SU-DHL-6 (cell line): Measurements from ENCODE around the gene SORCS2.

ENCODE experiments used
- EZH2phosphoT487 ChIP-seq: fragments of 200-600 bp; sonication (generic), shearing (Covaris generic); conservative IDR thresholded peaks from 2 replicates; pipeline ENCODE4 v1.6.1; 2018; ENCODE audit warnings: mild to moderate bottlenecking, antibody characterized with exemption, low read length, moderate library complexity, mixed read lengths
- TF ChIP-seq, protein P1 (sequence below): fragments of 200-600 bp; sonication (generic); IDR thresholded peaks from one replicate; pipeline ENCODE4 v1.5.1; 2017; ENCODE audit warnings: antibody characterized with exemption, mild to moderate bottlenecking, low read length, moderate library complexity; ENCODE audit not compliant: insufficient read depth, poor library complexity, severe bottlenecking

DNA sequence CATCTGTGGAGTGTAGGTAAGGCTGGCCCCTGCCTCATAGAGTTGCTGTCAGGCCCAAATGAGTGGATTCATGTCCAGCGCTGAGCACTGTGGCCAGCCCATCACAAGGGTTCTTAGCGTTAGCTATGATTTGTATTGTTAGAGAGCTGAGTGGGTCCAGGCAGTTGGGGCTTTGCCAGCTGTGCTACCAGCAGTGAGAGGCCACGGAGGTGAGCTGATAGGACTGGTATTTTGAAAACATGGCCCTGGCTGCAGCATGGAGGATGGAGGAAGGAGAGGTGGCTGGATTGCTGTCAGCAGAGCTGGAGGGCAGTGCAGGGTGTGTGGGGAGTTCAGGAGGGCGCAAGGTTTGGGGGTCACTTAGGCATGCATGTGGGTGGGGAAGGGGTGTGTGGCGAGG lies 172.6 kb downstream of the SORCS2 start:
- TF ChIP-seq, protein P1, sequence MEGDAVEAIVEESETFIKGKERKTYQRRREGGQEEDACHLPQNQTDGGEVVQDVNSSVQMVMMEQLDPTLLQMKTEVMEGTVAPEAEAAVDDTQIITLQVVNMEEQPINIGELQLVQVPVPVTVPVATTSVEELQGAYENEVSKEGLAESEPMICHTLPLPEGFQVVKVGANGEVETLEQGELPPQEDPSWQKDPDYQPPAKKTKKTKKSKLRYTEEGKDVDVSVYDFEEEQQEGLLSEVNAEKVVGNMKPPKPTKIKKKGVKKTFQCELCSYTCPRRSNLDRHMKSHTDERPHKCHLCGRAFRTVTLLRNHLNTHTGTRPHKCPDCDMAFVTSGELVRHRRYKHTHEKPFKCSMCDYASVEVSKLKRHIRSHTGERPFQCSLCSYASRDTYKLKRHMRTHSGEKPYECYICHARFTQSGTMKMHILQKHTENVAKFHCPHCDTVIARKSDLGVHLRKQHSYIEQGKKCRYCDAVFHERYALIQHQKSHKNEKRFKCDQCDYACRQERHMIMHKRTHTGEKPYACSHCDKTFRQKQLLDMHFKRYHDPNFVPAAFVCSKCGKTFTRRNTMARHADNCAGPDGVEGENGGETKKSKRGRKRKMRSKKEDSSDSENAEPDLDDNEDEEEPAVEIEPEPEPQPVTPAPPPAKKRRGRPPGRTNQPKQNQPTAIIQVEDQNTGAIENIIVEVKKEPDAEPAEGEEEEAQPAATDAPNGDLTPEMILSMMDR: no peak
- no peak for TF ChIP-seq EZH2phosphoT487
